Central memory CD8-positive, alpha-beta T cell (primary cell): ENCODE data around the gene FAM227A.

Experiments used
- ATAC-seq: fragments of 150-1000 bp; cut with Tn5 transposase; replicated peaks from 2 replicates; pipeline ENCODE4 v1.10.0; 2022; ENCODE audit warnings: mild to moderate bottlenecking, moderate FRiP score, moderate number of reproducible peaks; ENCODE audit not compliant: poor library complexity, severe bottlenecking; ENCODE audit errors: extremely low read depth
- DNase-seq, 2 donors: peaks; one replicate each; pipeline ENCODE4 v3.0.0; 2021; ENCODE audit warnings: low spot score in 2 of 2
- H3K27ac Mint-ChIP-seq: one replicate; pipeline ENCODE4 v1.8.0; 2022; ENCODE audit warnings: low read depth, mild to moderate bottlenecking, moderate library complexity, mixed read lengths
- H3K27me3 Mint-ChIP-seq: one replicate; pipeline ENCODE4 v1.8.0; 2022; ENCODE audit warnings: mixed read lengths
- H3K36me3 Mint-ChIP-seq: one replicate; pipeline ENCODE4 v1.8.0; 2022; ENCODE audit warnings: mild to moderate bottlenecking, moderate library complexity, mixed read lengths; ENCODE audit not compliant: insufficient read depth
- H3K4me1 Mint-ChIP-seq: one replicate; pipeline ENCODE4 v1.8.0; 2022; ENCODE audit warnings: mixed read lengths
- H3K4me3 Mint-ChIP-seq: one replicate; pipeline ENCODE4 v1.8.0; 2022; ENCODE audit warnings: mild to moderate bottlenecking, moderate library complexity, mixed read lengths
- H3K9me3 Mint-ChIP-seq: one replicate; pipeline ENCODE4 v1.8.0; 2022; ENCODE audit warnings: mixed read lengths

Gene FAM227A

DNA sequence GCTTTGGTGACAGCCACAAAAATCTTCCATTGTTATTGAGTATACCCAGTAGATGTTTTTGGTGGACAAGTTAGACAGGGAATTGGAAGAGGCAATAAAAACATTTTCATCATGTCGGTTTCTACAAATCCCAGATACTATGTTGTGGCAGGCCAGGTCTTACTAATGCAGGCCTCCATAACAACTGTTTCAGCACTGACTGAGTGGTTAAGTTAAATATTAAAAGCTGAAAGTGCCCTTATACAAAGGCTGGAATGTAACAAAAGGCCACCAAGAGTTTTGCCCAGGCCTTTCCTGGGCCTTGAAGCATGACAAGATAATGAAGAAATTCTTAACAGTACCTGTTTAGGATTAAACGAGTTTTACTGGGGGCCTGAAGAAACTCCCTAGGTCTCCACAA, 115.5 kb downstream of the FAM227A start:
- Mint-ChIP-seq H3K36me3 (no peaks in the 10 kb centered on the region), H3K4me1 (no peaks in the 10 kb centered on the region), H3K27ac (no peak overlapping the region)

DNA sequence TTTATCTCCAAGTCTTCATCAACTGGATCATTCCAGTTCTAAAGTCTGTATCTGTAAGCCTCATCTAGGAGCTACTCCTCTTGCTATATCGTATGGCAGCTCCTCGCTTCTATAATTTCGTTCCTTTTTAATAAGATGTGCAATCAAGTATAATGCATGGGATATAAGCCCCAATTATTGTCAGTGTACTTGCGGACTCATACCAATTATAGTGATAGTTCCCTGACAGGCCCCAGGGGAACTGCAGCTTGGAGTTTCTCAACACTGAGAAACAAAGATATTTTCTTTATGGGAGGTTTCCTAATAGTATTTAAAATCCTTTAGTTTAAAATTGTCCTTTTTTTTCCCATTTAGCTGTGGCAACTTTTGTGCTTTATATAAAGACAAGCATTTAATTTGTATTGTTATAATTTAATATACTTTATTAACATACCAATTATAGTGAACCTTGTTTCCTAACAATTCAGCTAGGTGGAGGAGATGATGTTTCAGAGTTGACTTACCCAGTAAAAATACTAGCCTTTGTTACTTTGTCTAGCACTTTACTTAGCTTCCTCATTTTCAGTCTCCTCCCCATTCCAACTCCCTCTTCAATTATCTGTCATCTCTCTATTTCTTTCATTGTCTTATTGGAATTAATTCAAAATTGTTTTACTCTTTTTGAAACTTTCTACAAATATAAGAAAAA, 124.8 kb downstream of the FAM227A start:
- ATAC-seq: no peak
- H3K27me3 Mint-ChIP-seq: no peaks in the 10 kb centered on the region
- H3K36me3 Mint-ChIP-seq: no peaks in the 10 kb centered on the region
- H3K27ac Mint-ChIP-seq: peak overlapping the region; percentile 39
- no peaks in the 10 kb centered on the region for H3K9me3 Mint-ChIP-seq
- peaks cover 6% of the 10 kb centered on the region for H3K4me1 Mint-ChIP-seq
- no peak for DNase-seq
- H3K4me3 Mint-ChIP-seq: peak overlapping the region; percentile 7

More for the DNA sequence above, 115.5 kb downstream of the FAM227A start:
- DNase-seq (no peak), ATAC-seq (no peak)
- H3K27me3 Mint-ChIP-seq: no peaks in the 10 kb centered on the region
- H3K4me3 Mint-ChIP-seq: no peak overlapping the region
- peaks cover 12% of the 10 kb centered on the region for H3K9me3 Mint-ChIP-seq
